ENCODE data around the gene SCN1A.

- TF ChIP-seq EZH2 (IDR thresholded peaks at IDR 0.05) = no peak
- no peak for TF ChIP-seq POLR2AphosphoS5 (IDR thresholded peaks at IDR 0.05; ENCODE audit: borderline replicate concordance, low read depth, low read length)
These were observed 30.7 kb upstream of the SCN1A start for GRCh38 chr2:166158546-166158945.
